Stomach (tissue), 9 donors: ENCODE results near the gene CIC. TPM values are rescaled to one million over a fixed set of nuclear protein-coding genes. Genes with fewer than 3 reads are reported as not detected.

Experiments
- DNase-seq, 2 donors: peaks; one replicate each; pipeline versions ENCODE4 v3.0.0 to v3.0.0-alpha.2; 2013 to 2019
- H3K27ac ChIP-seq, 5 donors: fragments of 200-600 bp in 4 of 5; sonication (generic) in 4 of 5; one replicate each; pipeline ENCODE4 v1.5.1; 2013 to 2019; ENCODE audit warnings: mild to moderate bottlenecking in 1 of 5, moderate library complexity in 1 of 5
- H3K27me3 ChIP-seq, 3 donors: fragments of 200-600 bp; sonication (generic); one replicate each; pipeline ENCODE4 v1.5.1; 2017 to 2019; ENCODE audit warnings: mixed run types in 1 of 3
- H3K36me3 ChIP-seq, 4 donors: fragments of 200-600 bp; sonication (generic); 1 replicate in 3 of 4; 2 replicates in 1 of 4; pipeline ENCODE4 v1.5.1; 2016 to 2019
- H3K4me1 ChIP-seq, 4 donors: fragments of 200-600 bp; sonication (generic); one replicate each; pipeline ENCODE4 v1.5.1; 2016 to 2019
- H3K4me3 ChIP-seq, 4 donors: fragments of 200-600 bp; sonication (generic) in 3 of 4; one replicate each; pipeline ENCODE4 v1.5.1; 2016 to 2019; ENCODE audit warnings: mild to moderate bottlenecking in 1 of 4
- H3K9me3 ChIP-seq, 4 donors: fragments of 200-600 bp; sonication (generic); one replicate each; pipeline ENCODE4 v1.5.1; 2016 to 2019
- EP300 ChIP-seq: sonication (generic); formaldehyde crosslinking; IDR thresholded peaks from one replicate; pipeline ENCODE4 v1.6.1; 2017; ENCODE audit warnings: antibody characterized with exemption
- POLR2A ChIP-seq, 4 donors: fragments of 450-650 bp; IDR thresholded peaks; one replicate each; pipeline ENCODE4 v1.6.1; 2016; ENCODE audit warnings: antibody characterized with exemption in 4 of 4, control low read depth in 2 of 4, mild to moderate bottlenecking in 1 of 4, moderate library complexity in 1 of 4
- POLR2AphosphoS5 ChIP-seq, 3 donors: sonication (generic); formaldehyde crosslinking; IDR thresholded peaks; one replicate each; pipeline ENCODE4 v1.6.1; 2016; ENCODE audit warnings: antibody characterized with exemption in 3 of 3
- WGBS, 5 donors: extraction: QIAGEN DNeasy Blood & Tissue Kit in 3 of 5; methylation state at CpG; one replicate each; pipeline versions ENCODE4 v1.1.5 to v1.1.7; 2013 to 2018; 5-methylcytosine and 5-hydroxymethylcytosine counted together
- intact Hi-C: fragments of 100-400 bp; cut with DNase I; formaldehyde crosslinking; loops from one replicate; pipeline ENCODE4 v1.15.1; 2023; ENCODE audit warnings: low total_unique reads
- polyA plus RNA-seq, 3 donors: library from polyadenylated mRNA; stranded (reverse); fragments of 200-250 nt; gene quantifications; one replicate each; pipeline ENCODE4 v1.2.3, GENCODE V29; 2013
- total RNA-seq, 5 donors: library from RNA; depleted of rRNA; stranded (reverse); fragments of >200 nt; gene quantifications; one replicate each; pipeline versions ENCODE4 v1.1.0 to v1.2.3, GENCODE V29; 2014 to 2016
- TF ChIP-seq, protein P1 (sequence below), 7 experiments: fragments of 450-650 bp in 4 of 7; fragments of 200-600 bp in 3 of 7; sonication (generic) in 3 of 7; IDR thresholded peaks; one replicate each; pipeline ENCODE4 v1.5.1; 2016 to 2019; ENCODE audit warnings: antibody characterized with exemption in 7 of 7, control low read depth in 2 of 7, mild to moderate bottlenecking in 1 of 7
- donor health status: healthy with polysubstance abuse.
- donor health status: Bipolar disorder and iron deficiency.
- donor health status: healthy.

The CIC gene
- total and polyA plus RNA-seq, 8 donors, result 15.4 to 60.3 (median 26.6) TPM

DNA sequence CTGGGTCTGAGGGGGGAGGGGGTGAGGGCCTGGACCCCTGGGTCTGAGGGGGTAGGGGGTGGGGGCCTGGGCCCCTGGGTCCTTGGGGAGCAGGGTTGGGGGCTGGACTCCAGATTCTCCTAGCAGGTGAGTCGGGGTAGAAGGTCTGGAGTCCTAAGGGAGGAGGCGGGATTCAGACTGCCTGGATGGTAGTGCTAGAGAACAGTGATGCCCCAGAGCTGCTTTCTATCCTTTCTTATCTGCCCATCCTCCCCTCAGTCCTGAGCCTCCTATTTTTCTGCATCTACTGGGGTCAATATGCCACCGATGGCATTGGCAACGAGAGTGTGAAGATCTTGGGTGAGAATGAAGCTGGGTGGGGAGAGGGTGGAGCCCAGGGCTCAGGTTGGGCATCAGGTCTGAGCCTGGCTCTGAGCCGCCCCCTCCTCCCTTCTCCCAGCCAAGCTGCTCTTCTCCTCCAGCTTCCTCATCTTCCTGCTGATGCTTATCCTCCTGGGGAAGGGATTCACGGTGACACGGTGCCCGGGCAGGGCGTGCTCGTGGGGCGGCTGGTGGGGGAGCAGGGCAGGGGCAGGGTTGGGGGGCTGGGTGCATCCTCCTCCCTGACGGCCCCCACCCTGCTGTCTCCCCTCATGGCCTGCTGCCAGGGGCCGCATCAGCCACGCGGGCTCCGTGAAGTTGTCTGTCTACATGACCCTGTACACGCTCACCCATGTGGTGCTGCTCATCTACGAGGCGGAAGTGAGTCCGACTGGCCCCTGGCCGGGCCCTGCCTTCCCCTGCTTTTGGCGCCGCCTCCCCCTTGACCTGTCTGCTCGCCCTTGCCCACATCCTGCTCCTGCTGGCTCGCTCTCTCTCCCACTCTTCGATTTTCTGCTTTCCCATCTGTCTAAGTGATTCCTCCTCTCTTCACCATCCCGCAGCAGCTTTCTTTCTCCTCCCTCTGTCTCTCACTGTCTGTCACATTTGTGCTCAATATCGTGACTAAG, 47.5 kb downstream of the CIC start:
- Histone ChIP-seq H3K27me3 (peaks cover 2 to 51% (median 27%) of the 10 kb centered on the region in 3 donors), H3K4me3 (no peak overlapping the region), H3K27ac (no peak overlapping the region), H3K4me1 (peaks cover 13 to 23% (median 18%) of the 10 kb centered on the region in 4 donors), H3K9me3 (no peaks in the 10 kb centered on the region), H3K36me3 (no peaks in the 10 kb centered on the region)
- intact Hi-C loops, result no loop called here
- DNase-seq, result no peak
- TF ChIP-seq POLR2A (IDR thresholded peaks at IDR 0.05) (no peak), POLR2AphosphoS5 (IDR thresholded peaks at IDR 0.05) (no peak), EP300 (no peak)
- TF ChIP-seq, protein P1, sequence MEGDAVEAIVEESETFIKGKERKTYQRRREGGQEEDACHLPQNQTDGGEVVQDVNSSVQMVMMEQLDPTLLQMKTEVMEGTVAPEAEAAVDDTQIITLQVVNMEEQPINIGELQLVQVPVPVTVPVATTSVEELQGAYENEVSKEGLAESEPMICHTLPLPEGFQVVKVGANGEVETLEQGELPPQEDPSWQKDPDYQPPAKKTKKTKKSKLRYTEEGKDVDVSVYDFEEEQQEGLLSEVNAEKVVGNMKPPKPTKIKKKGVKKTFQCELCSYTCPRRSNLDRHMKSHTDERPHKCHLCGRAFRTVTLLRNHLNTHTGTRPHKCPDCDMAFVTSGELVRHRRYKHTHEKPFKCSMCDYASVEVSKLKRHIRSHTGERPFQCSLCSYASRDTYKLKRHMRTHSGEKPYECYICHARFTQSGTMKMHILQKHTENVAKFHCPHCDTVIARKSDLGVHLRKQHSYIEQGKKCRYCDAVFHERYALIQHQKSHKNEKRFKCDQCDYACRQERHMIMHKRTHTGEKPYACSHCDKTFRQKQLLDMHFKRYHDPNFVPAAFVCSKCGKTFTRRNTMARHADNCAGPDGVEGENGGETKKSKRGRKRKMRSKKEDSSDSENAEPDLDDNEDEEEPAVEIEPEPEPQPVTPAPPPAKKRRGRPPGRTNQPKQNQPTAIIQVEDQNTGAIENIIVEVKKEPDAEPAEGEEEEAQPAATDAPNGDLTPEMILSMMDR (IDR thresholded peaks at IDR 0.05), result no peak
- WGBS, 5 donors, result 31 to 40% (median 36%) methylated on average over 18 to 28 of the region's 28 CpGs

DNA sequence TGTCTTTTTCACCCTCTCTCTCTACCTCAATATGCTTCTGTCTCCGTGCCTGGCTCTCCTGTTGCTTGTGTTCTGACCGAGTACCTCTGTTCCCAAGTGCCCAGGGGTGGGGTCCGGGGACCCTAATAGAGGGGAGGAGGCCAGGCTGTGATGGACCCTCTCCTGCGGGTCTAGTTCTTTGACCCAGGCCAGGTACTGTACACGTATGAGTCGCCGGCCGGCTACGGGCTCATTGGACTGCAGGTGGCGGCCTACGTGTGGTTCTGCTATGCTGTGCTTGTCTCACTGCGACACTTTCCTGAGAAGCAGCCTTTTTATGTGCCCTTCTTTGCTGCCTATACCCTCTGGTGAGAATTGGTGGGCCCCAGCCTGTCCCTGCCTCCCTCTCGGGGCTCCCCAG, 48.5 kb downstream of the CIC start:
- DNase-seq, result no peak
- no peak overlapping the region for H3K4me3 ChIP-seq
- intact Hi-C loops, result no loop called here
- H3K27me3 ChIP-seq, result peaks cover 2 to 50% (median 25%) of the 10 kb centered on the region in 3 donors
- peaks cover 13 to 23% (median 17%) of the 10 kb centered on the region in 4 donors for H3K4me1 ChIP-seq
- 74 to 86% (median 80%) methylated on average over 13 of the region's 13 CpGs for WGBS, 5 donors
- H3K36me3 ChIP-seq, result no peaks in the 10 kb centered on the region
- H3K27ac ChIP-seq, result no peak overlapping the region
- TF ChIP-seq EP300, result no peak
- no peak for TF ChIP-seq POLR2AphosphoS5 (IDR thresholded peaks at IDR 0.05)
- no peak for TF ChIP-seq POLR2A (IDR thresholded peaks at IDR 0.05)
- TF ChIP-seq, protein P1 (IDR thresholded peaks at IDR 0.05), result no peak
- H3K9me3 ChIP-seq, result no peaks in the 10 kb centered on the region

DNA sequence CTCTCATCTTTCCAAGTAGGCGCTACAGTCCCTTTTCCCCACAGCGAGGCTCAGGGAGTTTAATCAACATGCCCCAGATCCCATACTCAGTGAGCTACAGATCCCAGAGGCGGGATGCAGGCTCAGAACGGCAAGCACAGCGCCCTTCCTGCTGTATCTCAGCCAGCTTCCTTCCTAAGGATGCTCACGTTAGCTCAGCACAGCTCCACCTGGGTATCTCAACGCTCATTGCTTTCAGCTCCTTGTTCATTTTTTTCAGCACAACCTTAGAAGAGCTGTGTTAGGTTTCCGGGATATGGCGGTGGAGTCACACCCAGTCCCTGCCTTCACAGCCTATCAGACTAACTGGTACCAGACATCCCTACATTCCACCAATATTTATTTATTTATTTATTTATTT, 53.3 kb downstream of the CIC start:
- intact Hi-C loops, result loop anchor here (10.0 kb wide), 1 partner anchor 198 kb away; no protein-coding TSS in a partner anchor
- no peaks in the 10 kb centered on the region for H3K36me3 ChIP-seq
- TF ChIP-seq POLR2AphosphoS5 (IDR thresholded peaks at IDR 0.05) (no peak), POLR2A (IDR thresholded peaks at IDR 0.05) (no peak), EP300 (no peak)
- TF ChIP-seq, protein P1 (IDR thresholded peaks at IDR 0.05), result no peak
- 62 to 71% (median 70%) methylated on average over 9 of the region's 9 CpGs for WGBS, 5 donors
- H3K27me3 ChIP-seq, result peaks cover 14 to 35% (median 17%) of the 10 kb centered on the region in 3 donors
- H3K27ac ChIP-seq, result no peak overlapping the region
- H3K9me3 ChIP-seq, result no peaks in the 10 kb centered on the region
- DNase-seq, result no peak
- H3K4me1 ChIP-seq, result peaks cover 25 to 34% (median 31%) of the 10 kb centered on the region in 4 donors
- no peak overlapping the region for H3K4me3 ChIP-seq

DNA sequence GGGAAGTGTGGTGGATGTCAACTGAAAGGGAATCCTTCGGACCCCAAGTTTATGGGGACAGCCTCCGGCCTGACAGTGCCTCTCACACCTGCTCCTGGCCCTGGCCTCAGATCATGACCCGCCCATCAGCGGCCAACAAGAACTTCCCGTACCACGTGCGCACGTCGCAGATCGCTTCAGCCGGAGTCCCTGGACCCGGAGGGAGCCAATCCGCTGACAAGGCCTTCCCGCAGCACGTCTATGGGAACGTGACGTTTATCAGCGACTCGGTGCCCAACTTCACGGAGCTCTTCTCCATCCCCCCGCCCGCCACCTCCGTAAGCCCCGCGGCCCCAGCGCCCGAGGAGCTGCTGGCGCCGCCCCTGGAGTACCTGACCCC, 54.4 kb downstream of the CIC start:
- Histone ChIP-seq H3K27me3 (peaks cover 14 to 35% (median 17%) of the 10 kb centered on the region in 3 donors), H3K4me3 (peak overlapping the region in 1 of 4 donors; percentile 73), H3K36me3 (no peaks in the 10 kb centered on the region), H3K9me3 (no peaks in the 10 kb centered on the region), H3K4me1 (peaks cover 25 to 46% (median 39%) of the 10 kb centered on the region in 4 donors), H3K27ac (no peak overlapping the region)
- intact Hi-C loops, result loop anchor here (10.0 kb wide), 1 partner anchor 199 kb away; no protein-coding TSS in a partner anchor
- DNase-seq, result peak in 1 of 2 donors; percentile 58
- 15 to 34% (median 21%) methylated on average over 17 to 29 of the region's 29 CpGs for WGBS, 5 donors
- TF ChIP-seq POLR2AphosphoS5 (IDR thresholded peaks at IDR 0.05) (no peak), EP300 (no peak)
